Heart right ventricle (tissue), 16 donors: ENCODE measurements around the gene HEBP1. TPM values are rescaled to one million over a fixed set of nuclear protein-coding genes. Genes with fewer than 3 reads are reported as not detected.
"Not testable (repeated sequence)": the region's sequence is repeated elsewhere in the genome, so short reads cannot be mapped to it uniquely, and the experiment has no call there.

Source experiments
- ATAC-seq, 8 donors: fragments of 200-7000 bp; cut with Tn5 transposase; one replicate each; pipeline ENCODE4 v1.9.1; 2020; ENCODE audit warnings: mild to moderate bottlenecking in 8 of 8, moderate library complexity in 8 of 8, moderate number of reproducible peaks in 1 of 8
- DNase-seq, 2 donors: peaks; one replicate each; pipeline ENCODE4 v3.0.0-alpha.2; 2020
- H3K27ac ChIP-seq, 10 donors: fragments of 200-600 bp; sonication (generic) in 2 of 10; one replicate each; pipeline versions ENCODE4 v1.5.0 to v1.8.0; 2020 to 2022; ENCODE audit warnings: mild to moderate bottlenecking in 3 of 10
- H3K27me3 ChIP-seq, 7 donors: fragments of 200-600 bp; one replicate each; pipeline ENCODE4 v1.8.0; 2021 to 2022; ENCODE audit warnings: mild to moderate bottlenecking in 2 of 7
- H3K36me3 ChIP-seq, 9 donors: fragments of 200-600 bp; sonication (generic) in 1 of 9; one replicate each; pipeline versions ENCODE4 v1.5.0 to v1.8.0; 2020 to 2022; ENCODE audit warnings: mild to moderate bottlenecking in 2 of 9
- H3K4me1 ChIP-seq, 9 donors: fragments of 200-600 bp; sonication (generic) in 1 of 9; one replicate each; pipeline versions ENCODE4 v1.5.0 to v1.8.0; 2020 to 2022; ENCODE audit warnings: mild to moderate bottlenecking in 4 of 9
- H3K4me3 ChIP-seq, 10 donors: fragments of 200-600 bp; sonication (generic) in 2 of 10; one replicate each; pipeline versions ENCODE4 v1.5.0 to v1.8.0; 2020 to 2022; ENCODE audit warnings: mild to moderate bottlenecking in 7 of 10, moderate library complexity in 2 of 10
- H3K9me3 ChIP-seq, 11 donors: fragments of 200-600 bp in 10 of 11; sonication (generic) in 2 of 11; one replicate each; pipeline versions ENCODE4 v1.5.0 to v1.8.0; 2013 to 2022; ENCODE audit warnings: mild to moderate bottlenecking in 2 of 11, control low read depth in 1 of 11, moderate library complexity in 1 of 11
- CTCF ChIP-seq, 9 donors: fragments of 200-600 bp; sonication (generic) in 2 of 9; IDR thresholded peaks; one replicate each; pipeline versions ENCODE4 v1.5.0 to v1.8.0; 2021 to 2022; ENCODE audit warnings: antibody characterized with exemption in 9 of 9, mild to moderate bottlenecking in 5 of 9, moderate library complexity in 1 of 9
- WGBS, 2 donors: extraction: QIAGEN DNeasy Blood & Tissue Kit; methylation state at CpG; one replicate each; pipeline ENCODE4 v1.1.7; 2013; ENCODE audit warnings: inconsistent platforms in 1 of 2; 5-methylcytosine and 5-hydroxymethylcytosine counted together
- intact Hi-C, 10 donors: fragments of 100-400 bp; cut with DNase I; formaldehyde crosslinking; loops; one replicate each; pipeline versions ENCODE4 v1.11.1 to v1.14.2; 2022
- polyA plus RNA-seq, 2 donors: library from polyadenylated mRNA; stranded (reverse); fragments of 200-250 nt; gene quantifications; one replicate each; pipeline ENCODE4 v1.2.3, GENCODE V29; 2013
- total RNA-seq, 10 donors: library from RNA; stranded (reverse); fragmentation: NEBNext Ultra II Directional in 3 of 10; extraction: Animal tissue kit (Norgen Biotek cat#: 25700) in 3 of 10; gene quantifications; one replicate each; pipeline versions ENCODE4 v1.2.1 to v1.2.4, GENCODE V29; 2021 to 2023
- donor health status: Arrhythmogenic right ventricular cardiomyopathy.
- donor health status: ischemic (EF 13 %, LVEDD 7.1; RV severe dilation, severe dysfunction).
- donor health status: healthy with polysubstance abuse.
- donor health status: DM: no; HTN: yes; CAD: no.
- donor health status: DM: no; HTN: no; CAD: no.
- donor health status: ischemic (EF 25% LVEDD 6.9; RV normal size, moderate dysfunction).
- donor health status: ischemic (EF 25% LVEDD 5.7; RV mildly dilated, moderate dysfunction).
- donor health status: healthy.
- donor health status: DM: yes; HTN: yes; CAD: no.
- donor health status: Ischemic cardiomyopathy.
- donor health status: ischemic (EF 35%, LVEDD 5.7; RV mildly dilated, moderate dysfunction).
- donor health status: nonischemic (EF 11% LVEDD 7.7; RV severe dilation, severe dysfunction).
- donor health status: DM: yes; HTN: yes; CAD: no.
- donor health status: PGD.
- donor health status: ischemic (EF 29% LVEDD 5.4; RV normal size, mild dysfunction).
- donor health status: nonischemic (EF 23%, LVEDD 6.1; RV moderate dilation, normal function).

Gene HEBP1
- total and polyA plus RNA-seq, 12 donors, result 23.7 to 72.0 (median 51.4) TPM

- H3K9me3 ChIP-seq, result no peaks in the 10 kb centered on the region
- no peak for TF ChIP-seq CTCF (IDR thresholded peaks at IDR 0.05)
- WGBS, 2 donors, result 60 to 61% methylated on average over 5 of the region's 5 CpGs
- intact Hi-C loops, result no loop called here
- DNase-seq (no peak), ATAC-seq (no peak)
- peaks cover 0 to 7% (median 0%) of the 10 kb centered on the region in 7 donors for H3K27me3 ChIP-seq
- H3K27ac ChIP-seq, result no peak overlapping the region
- H3K4me1 ChIP-seq, result peaks cover 0 to 7% (median 4%) of the 10 kb centered on the region in 9 donors
- H3K4me3 ChIP-seq, result no peak overlapping the region
- H3K36me3 ChIP-seq, result no peaks in the 10 kb centered on the region
These were observed 39.4 kb upstream of the HEBP1 start for GRCh38 chr12:13039328-13039956.

GRCh38 chr12:13038491-13039161 lies 38.6 kb upstream of the HEBP1 start:
- TF ChIP-seq CTCF (IDR thresholded peaks at IDR 0.05), result no peak
- DNase-seq (no peak), ATAC-seq (no peak)
- Histone ChIP-seq H3K27ac (no peak overlapping the region), H3K27me3 (peaks cover 0 to 6% (median 0%) of the 10 kb centered on the region in 7 donors), H3K36me3 (no peaks in the 10 kb centered on the region), H3K4me1 (peaks cover 0 to 2% (median 0%) of the 10 kb centered on the region in 9 donors), H3K9me3 (no peaks in the 10 kb centered on the region), H3K4me3 (no peak overlapping the region)
- WGBS, 2 donors, result 81 to 86% methylated on average over 4 of the region's 4 CpGs
- intact Hi-C loops, result no loop called here

GRCh38 chr12:13036881-13037280 lies 36.8 kb upstream of the HEBP1 start:
- H3K27ac ChIP-seq, result no peak overlapping the region
- H3K27me3 ChIP-seq, result peaks cover 0 to 3% (median 0%) of the 10 kb centered on the region in 7 donors
- peaks cover 0 to 7% (median 0%) of the 10 kb centered on the region in 9 donors for H3K4me1 ChIP-seq
- 94 to 98% methylated on average over 3 of the region's 3 CpGs for WGBS, 2 donors
- ATAC-seq, result no peak
- H3K36me3 ChIP-seq, result no peaks in the 10 kb centered on the region
- TF ChIP-seq CTCF (IDR thresholded peaks at IDR 0.05), result no peak
- no peak overlapping the region for H3K4me3 ChIP-seq
- intact Hi-C loops, result no loop called here
- no peaks in the 10 kb centered on the region for H3K9me3 ChIP-seq
- no peak for DNase-seq

- DNase-seq, H3K36me3 ChIP-seq, H3K4me1 ChIP-seq, ATAC-seq, H3K4me3 ChIP-seq, intact Hi-C loops, H3K27me3 ChIP-seq, H3K27ac ChIP-seq, H3K9me3 ChIP-seq: not testable (repeated sequence)
- 96 to 98% methylated on average over 5 of the region's 5 CpGs for WGBS, 2 donors
These were observed 35.3 kb upstream of the HEBP1 start for GRCh38 chr12:13035335-13035734.

GRCh38 chr12:13033476-13033875 lies 33.4 kb upstream of the HEBP1 start:
- 72 to 73% methylated on average over 5 of the region's 5 CpGs for WGBS, 2 donors
- peaks cover 0 to 7% (median 0%) of the 10 kb centered on the region in 9 donors for H3K4me1 ChIP-seq
- H3K4me3 ChIP-seq, result no peak overlapping the region
- H3K27ac ChIP-seq, result no peak overlapping the region
- ATAC-seq (no peak), DNase-seq (no peak)
- no peak for TF ChIP-seq CTCF (IDR thresholded peaks at IDR 0.05)
- intact Hi-C loops, result no loop called here
- peaks cover 0 to 3% (median 0%) of the 10 kb centered on the region in 7 donors for H3K27me3 ChIP-seq
- H3K36me3 ChIP-seq, result no peaks in the 10 kb centered on the region
- no peaks in the 10 kb centered on the region for H3K9me3 ChIP-seq
